B cell (primary cell): Measurements from ENCODE around the gene LRCH3.

ENCODE experiments used
- CTCF ChIP-seq: fragments of 200-600 bp; IDR thresholded peaks from one replicate; pipeline ENCODE4 v1.8.0; 2022; ENCODE audit warnings: antibody characterized with exemption, mild to moderate bottlenecking
- EZH2 ChIP-seq: IDR thresholded peaks from 2 replicates; pipeline ENCODE4 v1.6.1; 2012; ENCODE audit warnings: borderline replicate concordance, low read depth, mild to moderate bottlenecking, moderate library complexity, low read length; ENCODE audit not compliant: insufficient read depth, poor library complexity, severe bottlenecking

GRCh38 chr3:197888511-197888910 lies 97.5 kb downstream of the LRCH3 start:
- TF ChIP-seq CTCF (no peak), EZH2 (no peak)
